Fibroblast of skin of right biceps (primary cell): ENCODE measurements around the gene FAM241A.

Source experiments
- DNase-seq: peaks from one replicate; pipeline ENCODE4 v3.0.0-alpha.2; 2013

Gene FAM241A

GRCh38 chr4:112219826-112220366, 74.6 kb downstream of the FAM241A start:
- no peak for DNase-seq

GRCh38 chr4:112222219-112222955, 77.1 kb downstream of the FAM241A start:
- DNase-seq: no peak

GRCh38 chr4:112225157-112225556, 79.9 kb downstream of the FAM241A start:
- DNase-seq: no peak

GRCh38 chr4:112230879-112231778, 85.9 kb downstream of the FAM241A start:
- DNase-seq: peak; percentile 97

- DNase-seq: peak; percentile 80
Observed at GRCh38 chr4:112231779-112232713, 86.8 kb downstream of the FAM241A start, which contains the start of gene AP1AR. TSS of gene AP1AR (plus strand) at chr4:112231787. CDS start at chr4:112232092, 305 bp downstream.

- DNase-seq: peak; percentile 89
Observed at GRCh38 chr4:112234952-112235609, 89.8 kb downstream of the FAM241A start.

- no peak for DNase-seq
Observed at GRCh38 chr4:112236040-112236439, 90.8 kb downstream of the FAM241A start.

GRCh38 chr4:112238833-112239232, 93.6 kb downstream of the FAM241A start:
- DNase-seq: no peak
